Measurements from ENCODE around the gene MIPEP.

The MIPEP gene

DNA sequence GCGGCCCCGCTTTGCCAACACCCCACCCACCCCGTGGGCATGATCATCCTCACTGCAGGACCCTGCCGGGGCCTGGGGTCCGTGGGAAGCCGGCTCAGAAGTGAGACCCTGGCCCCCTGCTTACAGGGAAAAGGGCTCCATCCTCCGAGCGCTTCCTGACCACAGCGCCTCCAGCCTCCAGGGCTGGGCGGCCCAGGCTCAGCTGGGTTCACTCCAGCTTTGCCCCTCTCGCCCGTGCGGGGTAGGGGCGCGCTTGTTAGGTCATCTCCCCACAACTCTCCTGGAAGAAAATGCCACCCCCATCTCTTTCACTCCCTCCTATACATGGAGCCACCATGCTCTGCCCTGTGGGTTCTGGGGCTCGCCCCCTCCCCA is 14.7 kb upstream of the MIPEP start:
- Histone ChIP-seq H3K36me3 (ENCODE audit: insufficient read depth, low read length) (no peaks in the 10 kb centered on the region), H3K4me1 (ENCODE audit: insufficient read depth, low read length, severe bottlenecking) (no peaks in the 10 kb centered on the region), H3K9me2 (ENCODE audit: low read depth, low read length) (no peaks in the 10 kb centered on the region), H3K27me3 (ENCODE audit: insufficient read depth, low read length) (no peaks in the 10 kb centered on the region), H2AFZ (ENCODE audit: low read length) (no peak overlapping the region), H3K9me3 (ENCODE audit: low read length) (no peaks in the 10 kb centered on the region), H3K4me2 (ENCODE audit: low read length) (no peak overlapping the region), H3F3A (ENCODE audit: insufficient read depth, low read length) (no peaks in the 10 kb centered on the region), H3K27ac (ENCODE audit: low read depth, low read length, poor library complexity, severe bottlenecking) (no peak overlapping the region), H3K4me3 (ENCODE audit: low read depth, low read length, poor library complexity, severe bottlenecking) (no peak overlapping the region), H3K79me2 (ENCODE audit: insufficient read depth, low read length) (no peaks in the 10 kb centered on the region), H3K9ac (ENCODE audit: low read length) (no peak overlapping the region), H4K20me1 (ENCODE audit: insufficient read depth, low read length) (no peaks in the 10 kb centered on the region)
- TF ChIP-seq EZH2 (IDR thresholded peaks at IDR 0.05; ENCODE audit: borderline replicate concordance, low read length) (no peak), CTCF (IDR thresholded peaks at IDR 0.05; ENCODE audit: low read length) (no peak)

GRCh38 chr13:23902975-23903905 is 14.0 kb upstream of the MIPEP start:
- H3K27ac ChIP-seq (ENCODE audit: low read depth, low read length, poor library complexity, severe bottlenecking): no peak overlapping the region
- no peaks in the 10 kb centered on the region for H3K36me3 ChIP-seq (ENCODE audit: insufficient read depth, low read length)
- no peak overlapping the region for H2AFZ ChIP-seq (ENCODE audit: low read length)
- H3K4me2 ChIP-seq (ENCODE audit: low read length): no peak overlapping the region
- H3K79me2 ChIP-seq (ENCODE audit: insufficient read depth, low read length): no peaks in the 10 kb centered on the region
- no peaks in the 10 kb centered on the region for H3K4me1 ChIP-seq (ENCODE audit: insufficient read depth, low read length, severe bottlenecking)
- no peaks in the 10 kb centered on the region for H4K20me1 ChIP-seq (ENCODE audit: insufficient read depth, low read length)
- H3K4me3 ChIP-seq (ENCODE audit: low read depth, low read length, poor library complexity, severe bottlenecking): no peak overlapping the region
- no peaks in the 10 kb centered on the region for H3K9me3 ChIP-seq (ENCODE audit: low read length)
- TF ChIP-seq EZH2 (IDR thresholded peaks at IDR 0.05; ENCODE audit: borderline replicate concordance, low read length) (no peak), CTCF (IDR thresholded peaks at IDR 0.05; ENCODE audit: low read length) (no peak)
- no peaks in the 10 kb centered on the region for H3F3A ChIP-seq (ENCODE audit: insufficient read depth, low read length)
- H3K9me2 ChIP-seq (ENCODE audit: low read depth, low read length): no peaks in the 10 kb centered on the region
- no peaks in the 10 kb centered on the region for H3K27me3 ChIP-seq (ENCODE audit: insufficient read depth, low read length)
- no peak overlapping the region for H3K9ac ChIP-seq (ENCODE audit: low read length)

- Histone ChIP-seq H3F3A (ENCODE audit: insufficient read depth, low read length) (no peaks in the 10 kb centered on the region), H3K4me2 (ENCODE audit: low read length) (no peak overlapping the region), H4K20me1 (ENCODE audit: insufficient read depth, low read length) (no peaks in the 10 kb centered on the region)
Measured at GRCh38 chr13:23901365-23901764, 12.2 kb upstream of the MIPEP start.

More at GRCh38 chr13:23901365-23901764, 12.2 kb upstream of the MIPEP start:
- H3K36me3 ChIP-seq (ENCODE audit: insufficient read depth, low read length): no peaks in the 10 kb centered on the region
- H3K9ac ChIP-seq (ENCODE audit: low read length): no peak overlapping the region
- H3K9me2 ChIP-seq (ENCODE audit: low read depth, low read length): no peaks in the 10 kb centered on the region
- H2AFZ ChIP-seq (ENCODE audit: low read length): no peak overlapping the region
- no peaks in the 10 kb centered on the region for H3K4me1 ChIP-seq (ENCODE audit: insufficient read depth, low read length, severe bottlenecking)
- H3K4me3 ChIP-seq (ENCODE audit: low read depth, low read length, poor library complexity, severe bottlenecking): no peak overlapping the region
- TF ChIP-seq EZH2 (IDR thresholded peaks at IDR 0.05; ENCODE audit: borderline replicate concordance, low read length) (no peak), CTCF (IDR thresholded peaks at IDR 0.05; ENCODE audit: low read length) (no peak)
- H3K9me3 ChIP-seq (ENCODE audit: low read length): no peaks in the 10 kb centered on the region
- no peaks in the 10 kb centered on the region for H3K79me2 ChIP-seq (ENCODE audit: insufficient read depth, low read length)
- no peak overlapping the region for H3K27ac ChIP-seq (ENCODE audit: low read depth, low read length, poor library complexity, severe bottlenecking)
- no peaks in the 10 kb centered on the region for H3K27me3 ChIP-seq (ENCODE audit: insufficient read depth, low read length)

Measured in OCI-LY1 (cell line).